HUES6 (cell line): ENCODE data around the gene GHDC.
A peak's percentile ranks its signal among the peaks of the same experiment; 100 is the strongest.
"Not testable (repeated sequence)": the region's sequence is repeated elsewhere in the genome, so short reads cannot be mapped to it uniquely, and the experiment has no call there.

Experiments
- H3K27ac ChIP-seq: 2 replicates; pipeline ENCODE4 v1.7.0; 2013; ENCODE audit warnings: low read depth, mild to moderate bottlenecking, low read length, inconsistent platforms
- H3K27me3 ChIP-seq: 2 replicates; pipeline ENCODE4 v1.6.1; 2013; ENCODE audit warnings: low read length; ENCODE audit not compliant: control insufficient read depth, insufficient read depth
- H3K36me3 ChIP-seq: 2 replicates; pipeline ENCODE4 v1.6.1; 2013; ENCODE audit warnings: low read length; ENCODE audit not compliant: control insufficient read depth, insufficient read depth
- H3K4me1 ChIP-seq: 2 replicates; pipeline ENCODE4 v1.6.1; 2013; ENCODE audit warnings: low read length; ENCODE audit not compliant: control insufficient read depth, insufficient read depth
- H3K4me3 ChIP-seq: 2 replicates; pipeline ENCODE4 v1.5.1; 2013; ENCODE audit warnings: low read depth, low read length
- H3K9ac ChIP-seq: one replicate; pipeline ENCODE4 v1.6.1; 2013; ENCODE audit warnings: mild to moderate bottlenecking, low read length
- H3K9me3 ChIP-seq: 2 replicates; pipeline ENCODE4 v1.6.1; 2013; ENCODE audit warnings: low read depth, low read length; ENCODE audit not compliant: control insufficient read depth, insufficient read depth

GHDC gene

GRCh38 chr17:42166196-42166763, 28.0 kb downstream of the GHDC start:
- Histone ChIP-seq H3K36me3 (no peaks in the 10 kb centered on the region), H3K9me3 (no peaks in the 10 kb centered on the region), H3K9ac (no peak overlapping the region), H3K4me3 (no peak overlapping the region), H3K27me3 (no peaks in the 10 kb centered on the region), H3K27ac (no peak overlapping the region), H3K4me1 (peaks cover 7% of the 10 kb centered on the region; the same call in 1 of the 2 replicates)

DNA sequence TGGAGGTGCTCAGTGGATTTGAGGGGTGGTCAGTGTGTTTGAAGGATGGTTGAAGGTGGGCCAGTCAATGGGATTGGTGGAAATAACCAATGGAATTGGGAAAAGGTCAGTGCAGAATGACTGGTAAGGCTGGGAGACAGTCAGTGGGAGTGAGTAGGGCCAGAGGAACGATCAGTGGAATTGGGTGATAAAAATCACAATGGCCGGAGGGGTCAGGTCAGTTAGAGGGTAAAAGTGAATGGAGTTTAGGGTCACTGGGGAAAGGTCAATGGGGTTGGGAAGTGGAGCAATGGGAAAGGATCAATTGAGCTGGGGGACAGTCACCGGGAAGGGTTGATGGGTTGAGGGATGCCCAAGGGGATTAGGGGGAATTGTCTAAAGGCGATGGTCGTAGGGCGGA, 28.5 kb downstream of the GHDC start:
- no peaks in the 10 kb centered on the region for H3K36me3 ChIP-seq
- no peak overlapping the region for H3K27ac ChIP-seq
- peaks cover 7% of the 10 kb centered on the region; the same call in 1 of the 2 replicates for H3K4me1 ChIP-seq
- no peak overlapping the region for H3K4me3 ChIP-seq
- H3K9ac ChIP-seq, result no peak overlapping the region
- no peaks in the 10 kb centered on the region for H3K27me3 ChIP-seq
- no peaks in the 10 kb centered on the region for H3K9me3 ChIP-seq

- Histone ChIP-seq H3K9ac (no peak overlapping the region), H3K27me3 (no peaks in the 10 kb centered on the region), H3K36me3 (no peaks in the 10 kb centered on the region), H3K27ac (no peak overlapping the region), H3K9me3 (no peaks in the 10 kb centered on the region), H3K4me1 (peaks cover 7% of the 10 kb centered on the region; the same call in 1 of the 2 replicates), H3K4me3 (no peak overlapping the region)
Measured at GRCh38 chr17:42163696-42164407, 30.4 kb downstream of the GHDC start.

DNA sequence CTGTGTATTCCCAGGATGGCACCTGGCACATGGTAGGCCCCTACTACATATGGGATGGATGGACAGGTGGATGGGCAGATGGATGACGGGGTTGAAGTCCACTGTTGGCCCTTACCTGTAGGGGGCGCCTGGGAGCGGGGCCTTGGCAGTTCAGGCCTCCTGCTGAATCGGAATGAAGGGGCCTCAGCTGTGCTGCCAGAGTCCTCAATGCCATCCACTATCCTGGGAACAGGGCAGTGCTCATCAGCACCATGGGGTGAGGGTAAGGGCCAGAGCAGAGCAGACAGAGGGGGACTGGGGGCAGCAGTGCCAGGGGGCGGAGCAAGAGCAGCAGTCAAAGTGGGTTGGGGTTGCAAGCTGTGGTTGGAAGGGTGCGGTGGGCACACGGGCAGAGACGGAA, 31.2 kb downstream of the GHDC start:
- no peak overlapping the region for H3K4me3 ChIP-seq
- no peaks in the 10 kb centered on the region for H3K36me3 ChIP-seq
- no peaks in the 10 kb centered on the region for H3K27me3 ChIP-seq
- H3K4me1 ChIP-seq, result peaks cover 7% of the 10 kb centered on the region; the same call in 1 of the 2 replicates
- H3K9ac ChIP-seq, result no peak overlapping the region
- no peaks in the 10 kb centered on the region for H3K9me3 ChIP-seq
- H3K27ac ChIP-seq, result no peak overlapping the region

DNA sequence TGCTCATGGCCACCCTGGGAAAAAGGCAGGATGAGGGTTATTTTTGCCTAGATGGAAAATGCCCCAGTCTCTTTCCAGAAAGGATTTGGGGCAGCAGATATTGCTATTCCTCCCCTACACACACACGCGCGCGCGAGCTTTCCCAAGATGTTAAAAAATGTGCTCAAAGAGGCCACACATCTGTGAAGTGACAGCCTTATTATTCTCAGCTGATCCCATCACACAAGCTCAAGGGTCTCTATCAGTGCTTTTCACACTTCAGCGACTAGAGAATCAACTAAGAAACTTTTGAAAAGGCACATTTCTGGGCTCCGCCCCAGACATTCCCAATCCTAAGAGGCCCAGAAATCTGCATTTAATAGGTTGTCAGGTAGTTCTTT, 33.8 kb downstream of the GHDC start:
- Histone ChIP-seq H3K27ac (no peak overlapping the region), H3K9me3 (no peaks in the 10 kb centered on the region), H3K4me3 (no peak overlapping the region), H3K36me3 (no peaks in the 10 kb centered on the region), H3K27me3 (no peaks in the 10 kb centered on the region), H3K9ac (no peak overlapping the region), H3K4me1 (peaks cover 15% of the 10 kb centered on the region; the same call in 1 of the 2 replicates)

- Histone ChIP-seq H3K4me3 (no peak overlapping the region), H3K27me3 (no peaks in the 10 kb centered on the region), H3K9ac (no peak overlapping the region), H3K9me3 (no peaks in the 10 kb centered on the region), H3K27ac (no peak overlapping the region), H3K4me1 (peaks cover 15% of the 10 kb centered on the region; the same call in 1 of the 2 replicates), H3K36me3 (no peaks in the 10 kb centered on the region)
Measured at GRCh38 chr17:42159796-42160530, 34.3 kb downstream of the GHDC start.

DNA sequence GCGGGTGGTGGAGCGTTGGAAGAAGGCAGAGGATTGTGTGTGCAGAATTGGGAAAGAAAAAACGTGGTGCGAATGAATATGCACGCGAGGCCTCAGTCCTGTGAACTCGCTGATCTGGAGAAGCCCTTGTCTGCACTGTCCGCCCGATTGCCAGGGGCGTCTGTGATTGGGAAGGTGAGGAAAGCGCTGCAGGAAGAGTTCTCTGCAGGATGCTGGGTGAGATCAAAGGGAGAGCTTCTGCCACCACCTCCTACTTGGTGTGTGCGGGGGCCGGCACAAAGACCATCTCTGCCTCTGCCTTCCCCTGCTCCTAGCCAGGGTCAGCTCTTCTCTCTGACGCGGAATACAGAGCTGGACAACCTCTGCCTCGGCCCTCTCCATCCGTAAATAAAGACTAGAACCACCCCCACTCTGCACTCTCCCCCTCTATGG, 38.7 kb downstream of the GHDC start:
- H3K27me3 ChIP-seq, result no peaks in the 10 kb centered on the region
- H3K9ac ChIP-seq, result peak overlapping the region; percentile 79
- H3K4me1 ChIP-seq, result peaks cover 17% of the 10 kb centered on the region
- peaks cover 8% of the 10 kb centered on the region for H3K36me3 ChIP-seq
- peak overlapping the region; percentile 96 for H3K4me3 ChIP-seq
- peak overlapping the region; percentile 63; the same call in 1 of the 2 replicates for H3K27ac ChIP-seq
- H3K9me3 ChIP-seq, result no peaks in the 10 kb centered on the region

GRCh38 chr17:42153919-42154742, 40.2 kb downstream of the GHDC start:
- peak overlapping the region; percentile 85 for H3K27ac ChIP-seq
- peaks cover 8% of the 10 kb centered on the region for H3K36me3 ChIP-seq
- H3K4me3 ChIP-seq, result peak overlapping the region; percentile 96
- H3K27me3 ChIP-seq, result no peaks in the 10 kb centered on the region
- peak overlapping the region; percentile 91 for H3K9ac ChIP-seq
- H3K9me3 ChIP-seq, result no peaks in the 10 kb centered on the region
- peaks cover 17% of the 10 kb centered on the region for H3K4me1 ChIP-seq

DNA sequence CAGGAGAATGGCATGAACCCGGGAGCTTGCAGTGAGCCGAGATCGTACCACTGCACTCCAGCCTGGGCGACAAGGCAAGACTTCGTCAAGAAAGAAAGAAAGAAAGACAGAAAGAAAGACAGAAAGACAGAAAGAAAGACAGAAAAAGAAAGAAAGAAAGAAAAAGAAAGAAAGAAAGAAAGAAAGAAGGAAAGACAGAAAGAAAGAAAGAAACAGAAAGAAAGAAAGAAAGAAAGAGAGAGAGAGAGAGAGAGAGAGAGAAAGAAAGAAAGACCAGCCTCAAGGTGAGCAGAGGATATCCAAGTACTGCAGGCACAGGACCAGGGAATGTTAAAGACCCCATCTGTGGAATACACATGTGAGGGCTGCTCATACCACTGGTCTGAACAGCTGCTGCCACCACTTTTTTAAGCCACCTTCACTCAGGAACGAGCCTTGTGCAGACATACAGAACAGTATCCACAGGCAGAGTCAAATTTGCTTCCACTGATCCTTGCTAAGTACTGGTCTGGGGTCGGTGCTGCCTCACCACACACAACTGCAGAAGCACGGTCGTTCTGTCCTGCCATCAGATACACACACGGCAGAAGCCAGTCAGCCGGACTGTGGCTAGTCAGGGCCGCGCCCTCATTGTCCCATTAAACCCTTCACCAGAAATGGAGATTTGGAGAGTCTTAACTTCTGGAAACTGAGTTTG, 47.2 kb downstream of the GHDC start:
- no peaks in the 10 kb centered on the region for H3K4me1 ChIP-seq
- H3K9me3 ChIP-seq, result no peaks in the 10 kb centered on the region
- H3K27ac ChIP-seq, result no peak overlapping the region
- H3K36me3 ChIP-seq, result peaks cover 35% of the 10 kb centered on the region
- no peaks in the 10 kb centered on the region for H3K27me3 ChIP-seq
- no peak overlapping the region for H3K4me3 ChIP-seq
- H3K9ac ChIP-seq, result no peak overlapping the region

GRCh38 chr17:42143138-42143537, 51.2 kb downstream of the GHDC start:
- H3K27ac ChIP-seq, H3K27me3 ChIP-seq, H3K4me1 ChIP-seq, H3K9me3 ChIP-seq, H3K4me3 ChIP-seq, H3K9ac ChIP-seq: not testable (repeated sequence)
- peaks cover 35% of the 10 kb centered on the region for H3K36me3 ChIP-seq
